ENCODE data around the gene CLTA.
"Not testable (repeated sequence)": the region's sequence is repeated elsewhere in the genome, so short reads cannot be mapped to it uniquely, and the experiment has no call there.

Gene CLTA

DNA sequence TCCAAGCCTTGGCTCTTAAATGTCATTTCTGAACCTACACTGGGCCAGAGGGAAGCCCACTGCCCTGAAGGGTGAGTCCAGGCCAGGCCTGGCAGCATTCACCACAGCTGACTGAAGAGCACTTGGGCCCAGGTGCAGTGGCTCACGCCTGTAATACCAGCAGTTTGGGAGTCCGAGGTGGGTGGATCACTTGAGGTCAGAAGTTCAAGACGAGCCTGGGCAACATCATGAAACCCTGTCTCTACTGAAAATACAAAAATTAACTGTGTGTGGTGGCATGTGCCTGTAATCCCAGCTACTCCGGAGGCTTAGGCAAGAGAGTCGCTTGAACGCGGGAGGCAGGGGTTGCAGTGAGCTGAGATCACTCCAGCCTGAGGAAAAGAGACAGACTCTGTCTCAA is 16.4 kb upstream of the CLTA start:
- TF ChIP-seq, protein P1, sequence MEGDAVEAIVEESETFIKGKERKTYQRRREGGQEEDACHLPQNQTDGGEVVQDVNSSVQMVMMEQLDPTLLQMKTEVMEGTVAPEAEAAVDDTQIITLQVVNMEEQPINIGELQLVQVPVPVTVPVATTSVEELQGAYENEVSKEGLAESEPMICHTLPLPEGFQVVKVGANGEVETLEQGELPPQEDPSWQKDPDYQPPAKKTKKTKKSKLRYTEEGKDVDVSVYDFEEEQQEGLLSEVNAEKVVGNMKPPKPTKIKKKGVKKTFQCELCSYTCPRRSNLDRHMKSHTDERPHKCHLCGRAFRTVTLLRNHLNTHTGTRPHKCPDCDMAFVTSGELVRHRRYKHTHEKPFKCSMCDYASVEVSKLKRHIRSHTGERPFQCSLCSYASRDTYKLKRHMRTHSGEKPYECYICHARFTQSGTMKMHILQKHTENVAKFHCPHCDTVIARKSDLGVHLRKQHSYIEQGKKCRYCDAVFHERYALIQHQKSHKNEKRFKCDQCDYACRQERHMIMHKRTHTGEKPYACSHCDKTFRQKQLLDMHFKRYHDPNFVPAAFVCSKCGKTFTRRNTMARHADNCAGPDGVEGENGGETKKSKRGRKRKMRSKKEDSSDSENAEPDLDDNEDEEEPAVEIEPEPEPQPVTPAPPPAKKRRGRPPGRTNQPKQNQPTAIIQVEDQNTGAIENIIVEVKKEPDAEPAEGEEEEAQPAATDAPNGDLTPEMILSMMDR (IDR thresholded peaks at IDR 0.05; ENCODE audit: low read depth, low read length, missing control alignments), result no peak
- no peak for DNase-seq (ENCODE audit: low read depth)
- no peak overlapping the region for H3K4me3 ChIP-seq (ENCODE audit: low read depth, low read length)

DNA sequence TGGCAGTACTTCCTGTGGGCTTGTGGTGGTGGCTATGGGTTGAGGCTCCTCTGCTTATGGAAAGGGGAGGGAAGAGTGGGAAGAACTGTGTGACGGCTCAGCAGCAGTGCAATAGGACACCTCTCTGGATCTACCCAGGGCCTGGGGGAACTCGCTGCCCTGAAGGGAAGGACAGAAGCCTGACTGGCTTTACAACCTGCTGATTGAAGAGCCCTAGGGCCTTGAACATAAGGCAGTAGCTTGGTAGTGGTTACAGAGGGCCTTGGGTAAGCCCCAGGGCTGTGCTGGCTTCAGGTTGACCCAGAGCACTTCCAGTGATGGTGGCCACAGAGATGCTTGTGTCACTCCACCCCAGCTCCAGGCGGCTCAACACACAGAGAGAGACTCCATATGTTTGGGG is 16.0 kb upstream of the CLTA start:
- no peak overlapping the region for H3K4me3 ChIP-seq (ENCODE audit: low read depth, low read length)
- TF ChIP-seq, protein P1 (IDR thresholded peaks at IDR 0.05; ENCODE audit: low read depth, low read length, missing control alignments), result no peak
- no peak for DNase-seq (ENCODE audit: low read depth)

DNA sequence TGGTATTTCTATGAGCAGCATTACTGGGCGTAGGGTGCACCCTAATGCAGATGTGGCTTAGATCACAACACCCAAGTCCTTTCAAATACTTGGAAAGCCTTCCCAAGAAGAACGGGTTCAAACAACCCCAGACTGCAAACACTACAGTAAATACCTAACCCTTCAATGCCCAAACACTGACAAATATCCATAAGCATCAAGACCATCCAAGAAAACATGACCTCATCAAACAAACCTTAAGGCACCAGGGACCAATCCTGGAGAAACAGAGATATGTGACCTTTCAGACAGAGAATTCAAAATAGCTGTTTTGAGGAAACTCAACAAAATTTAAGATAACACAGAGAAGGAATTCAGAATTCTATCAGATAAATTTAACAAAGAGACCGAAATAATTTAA is 15.5 kb upstream of the CLTA start:
- H3K4me3 ChIP-seq (ENCODE audit: low read depth, low read length); DNase-seq (ENCODE audit: low read depth): not testable (repeated sequence)

DNA sequence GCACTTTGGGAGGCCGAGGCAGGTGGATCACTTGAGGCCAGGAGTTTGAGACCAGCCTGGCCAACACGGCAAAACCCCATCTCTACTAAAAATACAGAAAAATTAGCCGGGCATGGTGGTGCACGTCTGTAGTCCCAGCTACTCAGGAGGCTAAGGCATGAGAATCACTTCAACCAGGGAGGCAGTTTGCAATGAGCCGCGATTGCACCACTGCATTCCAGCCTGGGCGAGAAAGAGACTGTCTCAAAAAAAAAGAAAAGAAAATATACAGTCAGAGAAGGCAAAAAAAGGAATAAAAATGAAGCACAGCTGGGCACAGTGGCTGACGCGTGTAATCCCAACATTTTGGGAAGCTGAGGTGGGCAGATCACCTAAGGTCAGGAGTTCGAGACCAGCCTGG is 14.2 kb upstream of the CLTA start:
- not testable (repeated sequence) for H3K4me3 ChIP-seq (ENCODE audit: low read depth, low read length); DNase-seq (ENCODE audit: low read depth)

DNA sequence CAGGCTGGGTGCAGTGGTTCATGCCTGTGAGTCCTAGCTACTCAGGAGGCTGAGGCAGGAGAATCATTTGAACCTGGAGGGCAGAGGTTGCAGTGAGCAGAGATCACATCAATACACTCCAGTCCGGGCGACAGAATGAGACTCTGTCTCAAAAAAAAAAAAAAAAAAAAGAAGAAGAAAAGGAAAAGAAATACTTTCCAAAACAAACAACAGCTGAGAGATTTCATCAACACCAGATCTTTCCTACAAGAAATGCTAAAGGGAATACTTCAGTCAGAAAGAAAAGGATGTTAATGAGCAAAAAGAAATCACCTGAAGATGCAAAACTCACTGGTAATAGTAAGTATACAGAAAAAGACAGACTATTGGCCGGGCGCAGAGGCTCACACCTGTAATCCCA is 13.2 kb upstream of the CLTA start:
- TF ChIP-seq, protein P1 (IDR thresholded peaks at IDR 0.05; ENCODE audit: low read depth, low read length, missing control alignments), result no peak
- no peak for DNase-seq (ENCODE audit: low read depth)
- H3K4me3 ChIP-seq (ENCODE audit: low read depth, low read length), result no peak overlapping the region

DNA sequence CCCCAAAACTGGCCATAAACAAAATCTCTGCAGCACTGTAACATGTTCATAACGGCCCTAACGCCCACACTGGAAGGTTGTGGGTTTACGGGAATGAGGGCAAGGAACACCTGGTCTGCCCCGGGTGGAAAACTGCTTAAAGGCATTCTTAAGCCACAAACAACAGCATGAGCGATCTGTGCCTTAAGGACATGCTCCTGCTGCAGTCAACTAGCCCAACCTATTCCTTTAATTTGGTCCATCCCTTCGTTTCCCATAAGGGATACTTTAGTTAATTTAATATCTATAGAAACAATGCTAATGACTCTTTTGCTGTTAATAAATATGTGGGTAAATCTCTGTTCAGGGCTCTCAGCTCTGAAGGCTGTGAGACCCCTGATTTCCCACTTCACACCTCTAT is 10.5 kb upstream of the CLTA start:
- H3K4me3 ChIP-seq (ENCODE audit: low read depth, low read length); DNase-seq (ENCODE audit: low read depth): not testable (repeated sequence)

DNA sequence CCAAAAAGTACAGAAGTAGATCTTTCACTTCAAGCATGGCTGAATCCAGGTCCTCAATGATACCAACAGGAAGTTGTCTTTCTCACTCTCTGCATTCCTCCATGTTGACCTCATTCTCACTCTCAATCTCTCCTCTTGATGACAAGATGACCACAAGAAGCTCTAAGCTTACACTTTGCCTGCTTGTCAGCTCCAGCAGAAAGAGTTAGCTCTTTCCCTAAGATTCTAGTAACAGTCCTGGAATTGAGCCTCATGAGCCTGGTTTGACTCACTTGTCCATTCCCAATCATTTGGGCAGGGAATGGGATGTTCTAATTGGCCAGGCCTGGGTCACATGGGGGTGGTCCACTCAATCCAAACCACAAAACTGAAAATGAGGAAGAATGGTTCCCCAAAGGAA is 3.3 kb upstream of the CLTA start:
- H3K4me3 ChIP-seq (ENCODE audit: low read depth, low read length), result no peak overlapping the region
- no peak for DNase-seq (ENCODE audit: low read depth)
- TF ChIP-seq, protein P1 (IDR thresholded peaks at IDR 0.05; ENCODE audit: low read depth, low read length, missing control alignments), result no peak

DNA sequence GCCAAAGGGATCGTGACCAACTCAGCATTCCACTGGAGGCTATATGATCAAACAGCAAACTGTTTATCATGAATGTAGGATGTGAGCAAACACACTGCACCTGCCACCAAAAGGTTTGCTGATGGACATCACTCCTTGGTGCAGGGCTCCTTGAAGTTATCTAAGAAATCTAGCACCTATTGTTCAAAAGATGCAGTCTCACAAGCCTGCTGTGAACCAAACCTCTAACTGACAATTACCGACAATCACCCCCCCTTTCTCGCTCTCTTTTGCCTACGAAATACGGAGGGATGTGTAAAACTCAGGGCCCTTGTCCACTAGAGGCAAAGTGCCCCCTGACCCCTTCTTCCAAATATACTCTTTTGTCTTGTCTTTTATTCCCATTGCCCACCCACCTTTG is 2.5 kb upstream of the CLTA start:
- H3K4me3 ChIP-seq (ENCODE audit: low read depth, low read length), result no peak overlapping the region
- no peak for DNase-seq (ENCODE audit: low read depth)
- TF ChIP-seq, protein P1 (IDR thresholded peaks at IDR 0.05; ENCODE audit: low read depth, low read length, missing control alignments), result no peak

DNA sequence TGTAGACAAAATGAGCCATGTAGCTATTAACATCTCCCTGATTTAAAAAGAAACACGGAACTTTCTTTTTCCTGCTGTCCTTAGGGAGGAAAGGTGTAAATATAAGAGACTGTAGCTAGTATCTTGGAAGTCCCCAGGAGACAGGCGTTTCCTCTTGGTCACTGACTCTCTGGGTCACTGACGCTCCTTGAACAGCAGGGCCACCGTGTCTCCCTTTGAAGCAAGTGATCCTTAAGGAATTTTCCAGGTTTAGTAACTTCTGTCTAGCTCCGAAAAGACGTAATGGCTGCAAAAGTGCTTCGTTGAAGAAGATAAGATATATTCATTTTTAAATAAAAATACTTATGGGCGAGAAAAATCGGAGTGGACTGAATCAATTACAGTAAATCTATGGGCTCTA is 745 bp upstream of the CLTA start:
- TF ChIP-seq, protein P1 (IDR thresholded peaks at IDR 0.05; ENCODE audit: low read depth, low read length, missing control alignments), result no peak
- peak overlapping the region; percentile 97 for H3K4me3 ChIP-seq (ENCODE audit: low read depth, low read length)
- no peak for DNase-seq (ENCODE audit: low read depth)

All from GM12864 (cell line).